GM19328 (cell line): ENCODE data around the gene GPR6.

ENCODE experiments used
- ATAC-seq: cut with Tn5 transposase; IDR thresholded peaks from one replicate; pipeline ENCODE4 v1.9.1; 2021; ENCODE audit warnings: mild to moderate bottlenecking, moderate library complexity; ENCODE audit not compliant: unreplicated experiment

The GPR6 gene

GRCh38 chr6:109998159-109998785, 20.2 kb downstream of the GPR6 start:
- ATAC-seq = no peak

- no peak for ATAC-seq
These were observed 21.6 kb downstream of the GPR6 start for GRCh38 chr6:109999740-110000139.

GRCh38 chr6:110002676-110003075, 24.6 kb downstream of the GPR6 start:
- ATAC-seq = no peak

GRCh38 chr6:110013386-110013785, 35.3 kb downstream of the GPR6 start:
- no peak for ATAC-seq

GRCh38 chr6:110015206-110015605, 37.1 kb downstream of the GPR6 start:
- ATAC-seq = no peak

GRCh38 chr6:110017306-110017705, 39.2 kb downstream of the GPR6 start:
- no peak for ATAC-seq

- ATAC-seq = no peak
These were observed 39.8 kb downstream of the GPR6 start for GRCh38 chr6:110017946-110018345.

- ATAC-seq = no peak
These were observed 40.4 kb downstream of the GPR6 start for GRCh38 chr6:110018486-110018885.

GRCh38 chr6:110020888-110021287, 42.8 kb downstream of the GPR6 start:
- ATAC-seq = no peak

- no peak for ATAC-seq
These were observed 51.0 kb downstream of the GPR6 start for GRCh38 chr6:110029144-110029543.
